ENCODE results near the gene SFSWAP. TPM values are rescaled to one million over a fixed set of nuclear protein-coding genes. Genes with fewer than 3 reads are reported as not detected.
"Not testable (repeated sequence)": the region's sequence is repeated elsewhere in the genome, so short reads cannot be mapped to it uniquely, and the experiment has no call there.

SFSWAP gene
- total and polyA plus RNA-seq, 7 experiments from 2014 or later, result 16.9 to 120 (median 97.4) TPM

- no peak overlapping the region for H3K4me3 Mint-ChIP-seq
- no peaks in the 10 kb centered on the region for H3K4me1 Mint-ChIP-seq
- ChIA-PET POLR2A (no interaction called here), CTCF (no interaction called here)
- H3K27me3 Mint-ChIP-seq, result peaks cover 0 to 5% (median 0%) of the 10 kb centered on the region in 5 donors
- H3K9me3 ChIP-seq (ENCODE audit: control insufficient read depth in 2 of 3, low read length in 3 of 3), result peaks cover 0 to 9% (median 0%) of the 10 kb centered on the region in 3 experiments
- H3K9me3 Mint-ChIP-seq, result peaks cover 0 to 12% (median 5%) of the 10 kb centered on the region in 11 donors
- ATAC-seq (no peak), DNase-seq (no peak)
- no peaks in the 10 kb centered on the region for H3K4me1 ChIP-seq (ENCODE audit: control insufficient read depth in 2 of 2, insufficient read depth in 2 of 2, low read length in 2 of 2)
- no peak overlapping the region for H3K27ac ChIP-seq (ENCODE audit: low read depth, low read length)
- H3K36me3 Mint-ChIP-seq, result no peaks in the 10 kb centered on the region
- H3K27ac Mint-ChIP-seq, result no peak overlapping the region
- H3K4me3 ChIP-seq (ENCODE audit: low read length), result no peak overlapping the region
- H3K27me3 ChIP-seq (ENCODE audit: control insufficient read depth in 2 of 2, insufficient read depth in 2 of 2, low read length in 2 of 2), result no peaks in the 10 kb centered on the region
- intact Hi-C loops (cut with micrococcal nuclease), result no loop called here
- no peaks in the 10 kb centered on the region for H3K36me3 ChIP-seq (ENCODE audit: control insufficient read depth in 2 of 3, insufficient read depth in 3 of 3, low read length in 3 of 3)
Observed at GRCh38 chr12:131674373-131674772, 36.5 kb upstream of the SFSWAP start.

GRCh38 chr12:131675126-131676080 is 35.5 kb upstream of the SFSWAP start:
- ChIA-PET POLR2A (no interaction called here), CTCF (no interaction called here)
- no peak overlapping the region for H3K27ac ChIP-seq (ENCODE audit: low read depth, low read length)
- H3K4me1 Mint-ChIP-seq, result no peaks in the 10 kb centered on the region
- H3K36me3 ChIP-seq (ENCODE audit: control insufficient read depth in 2 of 3, insufficient read depth in 3 of 3, low read length in 3 of 3), result no peaks in the 10 kb centered on the region
- intact Hi-C loops (cut with micrococcal nuclease), result no loop called here
- no peaks in the 10 kb centered on the region for H3K36me3 Mint-ChIP-seq
- H3K4me3 Mint-ChIP-seq, result no peak overlapping the region
- no peak overlapping the region for H3K4me3 ChIP-seq (ENCODE audit: low read length)
- DNase-seq, result no peak
- ATAC-seq, result no peak
- H3K9me3 Mint-ChIP-seq, result peaks cover 0 to 12% (median 5%) of the 10 kb centered on the region in 11 donors
- H3K4me1 ChIP-seq (ENCODE audit: control insufficient read depth in 2 of 2, insufficient read depth in 2 of 2, low read length in 2 of 2), result no peaks in the 10 kb centered on the region
- H3K27me3 ChIP-seq (ENCODE audit: control insufficient read depth in 2 of 2, insufficient read depth in 2 of 2, low read length in 2 of 2), result no peaks in the 10 kb centered on the region
- H3K27me3 Mint-ChIP-seq, result peaks cover 0 to 5% (median 0%) of the 10 kb centered on the region in 5 donors
- peaks cover 0 to 9% (median 0%) of the 10 kb centered on the region in 3 experiments for H3K9me3 ChIP-seq (ENCODE audit: control insufficient read depth in 2 of 3, low read length in 3 of 3)
- no peak overlapping the region for H3K27ac Mint-ChIP-seq

GRCh38 chr12:131676544-131676943 is 34.3 kb upstream of the SFSWAP start:
- H3K27me3 Mint-ChIP-seq, result peaks cover 0 to 10% (median 0%) of the 10 kb centered on the region in 5 donors
- Histone ChIP-seq H3K36me3 (ENCODE audit: control insufficient read depth in 2 of 3, insufficient read depth in 3 of 3, low read length in 3 of 3) (no peaks in the 10 kb centered on the region), H3K9me3 (ENCODE audit: control insufficient read depth in 2 of 3, low read length in 3 of 3) (peaks cover 0 to 9% (median 0%) of the 10 kb centered on the region in 3 experiments), H3K27ac (ENCODE audit: low read depth, low read length) (no peak overlapping the region), H3K4me3 (ENCODE audit: low read length) (no peak overlapping the region), H3K27me3 (ENCODE audit: control insufficient read depth in 2 of 2, insufficient read depth in 2 of 2, low read length in 2 of 2) (no peaks in the 10 kb centered on the region), H3K4me1 (ENCODE audit: control insufficient read depth in 2 of 2, insufficient read depth in 2 of 2, low read length in 2 of 2) (no peaks in the 10 kb centered on the region)
- CTCF ChIA-PET, result no interaction called here
- ATAC-seq (peak; percentile 22), DNase-seq (no peak)
- intact Hi-C loops (cut with micrococcal nuclease), result no loop called here
- peaks cover 0 to 5% (median 2%) of the 10 kb centered on the region in 7 donors for H3K4me1 Mint-ChIP-seq
- H3K27ac Mint-ChIP-seq, result no peak overlapping the region
- peaks cover 0 to 12% (median 5%) of the 10 kb centered on the region in 11 donors for H3K9me3 Mint-ChIP-seq
- POLR2A ChIA-PET, result no interaction called here
- no peaks in the 10 kb centered on the region for H3K36me3 Mint-ChIP-seq
- no peak overlapping the region for H3K4me3 Mint-ChIP-seq

GRCh38 chr12:131677067-131677466 is 33.8 kb upstream of the SFSWAP start:
- H3K4me1 ChIP-seq (ENCODE audit: control insufficient read depth in 2 of 2, insufficient read depth in 2 of 2, low read length in 2 of 2); DNase-seq; POLR2A ChIA-PET; H3K27me3 ChIP-seq (ENCODE audit: control insufficient read depth in 2 of 2, insufficient read depth in 2 of 2, low read length in 2 of 2); H3K9me3 ChIP-seq (ENCODE audit: control insufficient read depth in 2 of 3, low read length in 3 of 3); H3K4me3 ChIP-seq (ENCODE audit: low read length); H3K36me3 ChIP-seq (ENCODE audit: control insufficient read depth in 2 of 3, insufficient read depth in 3 of 3, low read length in 3 of 3); ATAC-seq; CTCF ChIA-PET; H3K36me3 Mint-ChIP-seq; intact Hi-C loops (cut with micrococcal nuclease); H3K27ac Mint-ChIP-seq; H3K27ac ChIP-seq (ENCODE audit: low read depth, low read length); H3K4me3 Mint-ChIP-seq: not testable (repeated sequence)
- Mint-ChIP-seq H3K9me3 (peaks cover 0 to 12% (median 5%) of the 10 kb centered on the region in 11 donors), H3K4me1 (peaks cover 0 to 10% (median 7%) of the 10 kb centered on the region in 7 donors), H3K27me3 (peaks cover 0 to 10% (median 0%) of the 10 kb centered on the region in 5 donors)

GRCh38 chr12:131677699-131678098 is 33.2 kb upstream of the SFSWAP start:
- Histone ChIP-seq H3K4me3 (ENCODE audit: low read length) (no peak overlapping the region), H3K4me1 (ENCODE audit: control insufficient read depth in 2 of 2, insufficient read depth in 2 of 2, low read length in 2 of 2) (no peaks in the 10 kb centered on the region), H3K27ac (ENCODE audit: low read depth, low read length) (no peak overlapping the region), H3K9me3 (ENCODE audit: control insufficient read depth in 2 of 3, low read length in 3 of 3) (peaks cover 0 to 9% (median 0%) of the 10 kb centered on the region in 3 experiments), H3K36me3 (ENCODE audit: control insufficient read depth in 2 of 3, insufficient read depth in 3 of 3, low read length in 3 of 3) (no peaks in the 10 kb centered on the region), H3K27me3 (ENCODE audit: control insufficient read depth in 2 of 2, insufficient read depth in 2 of 2, low read length in 2 of 2) (no peaks in the 10 kb centered on the region)
- intact Hi-C loops (cut with micrococcal nuclease), result no loop called here
- CTCF ChIA-PET, result no interaction called here
- POLR2A ChIA-PET, result no interaction called here
- no peaks in the 10 kb centered on the region for H3K36me3 Mint-ChIP-seq
- DNase-seq, result no peak
- no peak overlapping the region for H3K27ac Mint-ChIP-seq
- peaks cover 0 to 8% (median 2%) of the 10 kb centered on the region in 5 donors for H3K27me3 Mint-ChIP-seq
- no peak for ATAC-seq
- H3K4me3 Mint-ChIP-seq, result no peak overlapping the region
- peaks cover 0 to 12% (median 5%) of the 10 kb centered on the region in 11 donors for H3K9me3 Mint-ChIP-seq
- H3K4me1 Mint-ChIP-seq, result peaks cover 0 to 11% (median 10%) of the 10 kb centered on the region in 7 donors

- intact Hi-C loops (cut with micrococcal nuclease); H3K36me3 Mint-ChIP-seq; DNase-seq; H3K9me3 ChIP-seq (ENCODE audit: control insufficient read depth in 2 of 3, low read length in 3 of 3); POLR2A ChIA-PET; ATAC-seq; H3K4me1 ChIP-seq (ENCODE audit: control insufficient read depth in 2 of 2, insufficient read depth in 2 of 2, low read length in 2 of 2); H3K27me3 ChIP-seq (ENCODE audit: control insufficient read depth in 2 of 2, insufficient read depth in 2 of 2, low read length in 2 of 2); H3K4me3 Mint-ChIP-seq; H3K36me3 ChIP-seq (ENCODE audit: control insufficient read depth in 2 of 3, insufficient read depth in 3 of 3, low read length in 3 of 3); H3K27me3 Mint-ChIP-seq; H3K4me3 ChIP-seq (ENCODE audit: low read length); CTCF ChIA-PET; H3K27ac ChIP-seq (ENCODE audit: low read depth, low read length): not testable (repeated sequence)
- peaks cover 0 to 13% (median 5%) of the 10 kb centered on the region in 11 donors for H3K9me3 Mint-ChIP-seq
- peaks cover 0 to 17% (median 11%) of the 10 kb centered on the region in 7 donors for H3K4me1 Mint-ChIP-seq
- H3K27ac Mint-ChIP-seq, result peak overlapping the region in 1 of 9 donors; percentile 7
Observed at GRCh38 chr12:131678389-131679181, 32.3 kb upstream of the SFSWAP start.

Data from naive thymus-derived CD4-positive, alpha-beta T cell (primary cell).